HG02840 (cell line): ENCODE measurements around the gene ZNRF1.
"Not testable (repeated sequence)": the region's sequence is repeated elsewhere in the genome, so short reads cannot be mapped to it uniquely, and the experiment has no call there.

ENCODE experiments used
- ATAC-seq: cut with Tn5 transposase; IDR thresholded peaks from one replicate; pipeline ENCODE4 v1.9.1; 2021; ENCODE audit warnings: mild to moderate bottlenecking, moderate library complexity, moderate number of reproducible peaks; ENCODE audit not compliant: unreplicated experiment, low FRiP score

Gene ZNRF1

GRCh38 chr16:75073545-75074303, 74.9 kb downstream of the ZNRF1 start:
- ATAC-seq = no peak

- no peak for ATAC-seq
These were observed 75.5 kb downstream of the ZNRF1 start for GRCh38 chr16:75074304-75074793.

GRCh38 chr16:75074920-75075687, 76.3 kb downstream of the ZNRF1 start:
- ATAC-seq = peak; percentile 94

- no peak for ATAC-seq
These were observed 77.0 kb downstream of the ZNRF1 start for GRCh38 chr16:75075688-75076268.

GRCh38 chr16:75078886-75079285, 80.1 kb downstream of the ZNRF1 start:
- no peak for ATAC-seq

- ATAC-seq = no peak
These were observed 80.6 kb downstream of the ZNRF1 start for GRCh38 chr16:75079346-75079926.

GRCh38 chr16:75080205-75081029, 81.6 kb downstream of the ZNRF1 start:
- no peak for ATAC-seq

GRCh38 chr16:75081179-75081859, 82.5 kb downstream of the ZNRF1 start:
- ATAC-seq = no peak

- ATAC-seq = no peak
These were observed 85.0 kb downstream of the ZNRF1 start for GRCh38 chr16:75083813-75084212.

- ATAC-seq = no peak
These were observed 86.7 kb downstream of the ZNRF1 start for GRCh38 chr16:75085556-75085955.

- no peak for ATAC-seq
These were observed 87.5 kb downstream of the ZNRF1 start for GRCh38 chr16:75086281-75086680.

- no peak for ATAC-seq
These were observed 88.0 kb downstream of the ZNRF1 start for GRCh38 chr16:75086688-75087374.

- ATAC-seq = no peak
These were observed 88.7 kb downstream of the ZNRF1 start for GRCh38 chr16:75087375-75087979.

- no peak for ATAC-seq
These were observed 89.4 kb downstream of the ZNRF1 start for GRCh38 chr16:75088216-75088615.

GRCh38 chr16:75088934-75089333, 90.1 kb downstream of the ZNRF1 start:
- no peak for ATAC-seq

- no peak for ATAC-seq
These were observed 90.8 kb downstream of the ZNRF1 start for GRCh38 chr16:75089486-75090202.

- ATAC-seq = not testable (repeated sequence)
These were observed 92.1 kb downstream of the ZNRF1 start for GRCh38 chr16:75090899-75091298.

GRCh38 chr16:75091619-75092018, 92.8 kb downstream of the ZNRF1 start:
- ATAC-seq = not testable (repeated sequence)
